Ammon's horn (tissue), 1 donor: ENCODE data around the gene ROR1.

Experiments used
- DNase-seq: peaks from one replicate; pipeline ENCODE4 v3.0.0-alpha.2; 2016; ENCODE audit warnings: low spot score

ROR1 gene

GRCh38 chr1:64029037-64029436, 255.2 kb downstream of the ROR1 start:
- DNase-seq = no peak

GRCh38 chr1:64030411-64030810, 256.6 kb downstream of the ROR1 start:
- no peak for DNase-seq

GRCh38 chr1:64031236-64031635, 257.4 kb downstream of the ROR1 start:
- no peak for DNase-seq

GRCh38 chr1:64033667-64034220, 259.9 kb downstream of the ROR1 start:
- no peak for DNase-seq

- DNase-seq = no peak
These were observed 262.7 kb downstream of the ROR1 start for GRCh38 chr1:64036549-64036948.

GRCh38 chr1:64038119-64038518, 264.3 kb downstream of the ROR1 start:
- DNase-seq = no peak

GRCh38 chr1:64038965-64039364, 265.1 kb downstream of the ROR1 start:
- no peak for DNase-seq

GRCh38 chr1:64039390-64039926, 265.6 kb downstream of the ROR1 start:
- DNase-seq = peak; percentile 82

GRCh38 chr1:64041371-64042131, 267.7 kb downstream of the ROR1 start:
- no peak for DNase-seq

- DNase-seq = peak; percentile 66
These were observed 268.7 kb downstream of the ROR1 start for GRCh38 chr1:64042331-64043100.

- no peak for DNase-seq
These were observed 269.5 kb downstream of the ROR1 start for GRCh38 chr1:64043288-64043687.

GRCh38 chr1:64043976-64044375, 270.2 kb downstream of the ROR1 start:
- DNase-seq = no peak

GRCh38 chr1:64046243-64046642, 272.4 kb downstream of the ROR1 start:
- DNase-seq = no peak

GRCh38 chr1:64046891-64047290, 273.1 kb downstream of the ROR1 start:
- no peak for DNase-seq

- DNase-seq = no peak
These were observed 273.8 kb downstream of the ROR1 start for GRCh38 chr1:64047549-64047996.

GRCh38 chr1:64049900-64050540, 276.2 kb downstream of the ROR1 start:
- no peak for DNase-seq

- DNase-seq = no peak
These were observed 276.8 kb downstream of the ROR1 start for GRCh38 chr1:64050601-64051000.

- DNase-seq = no peak
These were observed 278.0 kb downstream of the ROR1 start for GRCh38 chr1:64051796-64052195.

GRCh38 chr1:64052777-64053176, 279.0 kb downstream of the ROR1 start:
- no peak for DNase-seq

GRCh38 chr1:64055310-64055709, 281.5 kb downstream of the ROR1 start:
- DNase-seq = no peak

- DNase-seq = no peak
These were observed 285.7 kb downstream of the ROR1 start for GRCh38 chr1:64059556-64059955.

GRCh38 chr1:64060611-64061302, 286.9 kb downstream of the ROR1 start:
- DNase-seq = no peak
